IPS-15b (cell line): ENCODE results near the gene NME7.
"Not testable (repeated sequence)": the region's sequence is repeated elsewhere in the genome, so short reads cannot be mapped to it uniquely, and the experiment has no call there.

ENCODE experiments used
- H3K27me3 ChIP-seq: one replicate; pipeline ENCODE4 v1.6.1; 2013; ENCODE audit warnings: low read length; ENCODE audit not compliant: control insufficient read depth, insufficient read depth
- H3K36me3 ChIP-seq: one replicate; pipeline ENCODE4 v1.6.1; 2013; ENCODE audit warnings: low read length; ENCODE audit not compliant: control insufficient read depth, insufficient read depth
- H3K4me1 ChIP-seq: one replicate; pipeline ENCODE4 v1.6.1; 2013; ENCODE audit warnings: mild to moderate bottlenecking, low read length; ENCODE audit not compliant: control insufficient read depth, insufficient read depth
- H3K4me3 ChIP-seq: one replicate; pipeline ENCODE4 v1.5.1; 2013; ENCODE audit warnings: low read depth, low read length
- H3K9ac ChIP-seq: one replicate; pipeline ENCODE4 v1.6.1; 2013; ENCODE audit warnings: low read depth, mild to moderate bottlenecking, low read length
- H3K9me3 ChIP-seq: one replicate; pipeline ENCODE4 v1.6.1; 2013; ENCODE audit warnings: mild to moderate bottlenecking, low read length; ENCODE audit not compliant: control insufficient read depth, insufficient read depth

The NME7 gene

DNA sequence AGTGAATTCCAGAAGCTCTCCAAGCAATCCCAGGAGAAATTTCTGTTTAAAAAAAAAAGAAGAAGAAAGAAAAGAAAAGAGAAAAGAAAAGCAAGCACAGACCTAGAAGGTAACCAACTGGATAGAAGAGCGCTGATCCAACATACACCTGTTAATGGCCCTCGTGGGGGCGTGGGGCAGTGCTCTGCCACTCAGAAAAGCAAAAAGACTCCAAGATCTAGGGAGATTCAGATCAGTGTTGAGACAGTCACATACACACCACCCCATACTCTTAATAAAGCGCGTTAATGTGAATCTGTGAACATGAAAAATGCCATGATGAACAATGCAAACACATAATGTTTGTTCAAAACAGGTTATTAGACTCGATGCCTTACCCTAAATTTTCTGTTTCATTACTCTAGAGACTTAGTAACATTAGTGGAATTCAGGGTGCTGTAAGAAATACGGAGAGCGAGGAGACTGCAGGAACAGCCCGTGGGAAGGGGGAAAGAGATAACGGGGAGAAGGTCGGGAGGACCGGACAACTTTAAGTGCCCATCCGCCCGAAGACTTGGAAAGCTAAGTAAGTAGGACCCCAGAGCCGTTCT is 406 bp downstream of the NME7 start:
- Histone ChIP-seq H3K4me1 (no peaks in the 10 kb centered on the region), H3K36me3 (no peaks in the 10 kb centered on the region), H3K27me3 (no peaks in the 10 kb centered on the region), H3K9ac (no peak overlapping the region), H3K9me3 (no peaks in the 10 kb centered on the region), H3K4me3 (peak overlapping the region; percentile 81)

GRCh38 chr1:169364948-169365347 is 2.6 kb downstream of the NME7 start:
- Histone ChIP-seq H3K27me3 (no peaks in the 10 kb centered on the region), H3K9me3 (no peaks in the 10 kb centered on the region), H3K9ac (no peak overlapping the region), H3K4me3 (no peak overlapping the region), H3K4me1 (no peaks in the 10 kb centered on the region), H3K36me3 (no peaks in the 10 kb centered on the region)

DNA sequence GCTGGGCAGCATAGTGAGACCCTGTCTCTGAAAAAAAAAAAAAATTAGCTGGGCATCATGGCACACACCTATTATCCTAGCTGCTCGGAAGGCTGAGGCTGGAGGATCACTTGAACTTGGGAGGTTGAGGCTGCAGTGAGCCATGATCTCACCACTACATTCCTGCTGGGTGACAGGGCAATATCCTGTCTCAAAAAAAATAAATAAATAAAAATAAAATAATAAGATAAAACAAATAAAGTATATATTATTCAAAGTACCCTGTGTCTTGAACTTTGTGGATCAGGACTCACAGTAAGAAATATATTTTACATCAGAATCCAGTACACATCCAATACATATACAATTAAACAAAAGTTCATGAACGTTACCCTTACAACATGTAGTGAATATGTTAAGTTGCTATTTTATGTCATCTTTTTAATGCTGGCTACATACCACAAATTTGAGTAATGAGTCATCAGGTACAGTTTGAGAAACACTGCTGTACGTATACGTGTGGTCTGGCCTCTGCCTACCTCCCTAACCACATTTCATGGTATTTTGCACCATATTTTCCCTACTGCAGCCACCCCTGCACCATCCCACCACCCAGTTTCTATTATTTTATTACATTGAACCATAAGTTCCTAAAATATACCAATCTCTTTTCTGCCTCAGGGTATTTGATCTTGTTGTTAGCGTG is 4.4 kb downstream of the NME7 start:
- no peaks in the 10 kb centered on the region for H3K4me1 ChIP-seq
- H3K9me3 ChIP-seq: no peaks in the 10 kb centered on the region
- no peak overlapping the region for H3K9ac ChIP-seq
- H3K36me3 ChIP-seq: no peaks in the 10 kb centered on the region
- H3K4me3 ChIP-seq: no peak overlapping the region
- no peaks in the 10 kb centered on the region for H3K27me3 ChIP-seq

DNA sequence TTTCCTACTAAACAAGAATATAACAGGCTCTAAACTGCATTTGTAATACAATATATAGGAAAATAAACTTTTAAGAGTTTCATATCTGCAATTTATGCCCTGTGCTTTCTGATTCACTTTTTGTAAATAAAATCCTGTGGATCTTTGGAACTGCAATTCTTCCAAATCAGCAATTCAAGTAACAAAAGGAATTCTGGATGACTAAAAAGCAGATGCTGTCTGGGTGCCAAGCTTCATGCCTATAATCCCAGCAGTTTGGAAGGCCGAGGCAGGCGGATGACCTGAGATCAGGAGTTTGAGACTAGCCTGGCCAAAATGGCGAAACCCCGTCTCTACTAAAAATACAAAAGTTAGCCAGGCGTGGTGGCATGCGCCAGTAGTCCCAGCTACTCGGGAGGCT is 6.3 kb downstream of the NME7 start:
- Histone ChIP-seq H3K9me3 (no peaks in the 10 kb centered on the region), H3K4me1 (no peaks in the 10 kb centered on the region), H3K4me3 (no peak overlapping the region), H3K27me3 (no peaks in the 10 kb centered on the region), H3K36me3 (no peaks in the 10 kb centered on the region), H3K9ac (no peak overlapping the region)

GRCh38 chr1:169360415-169360814 is 7.2 kb downstream of the NME7 start:
- H3K9me3 ChIP-seq: no peaks in the 10 kb centered on the region

GRCh38 chr1:169348383-169349036 is 19.1 kb downstream of the NME7 start:
- Histone ChIP-seq H3K4me3 (no peak overlapping the region), H3K36me3 (no peaks in the 10 kb centered on the region), H3K9me3 (no peaks in the 10 kb centered on the region), H3K9ac (no peak overlapping the region), H3K4me1 (no peaks in the 10 kb centered on the region), H3K27me3 (no peaks in the 10 kb centered on the region)

More at GRCh38 chr1:169360415-169360814, 7.2 kb downstream of the NME7 start:
- no peak overlapping the region for H3K9ac ChIP-seq
- H3K4me3 ChIP-seq: no peak overlapping the region
- no peaks in the 10 kb centered on the region for H3K4me1 ChIP-seq
- H3K36me3 ChIP-seq: no peaks in the 10 kb centered on the region
- H3K27me3 ChIP-seq: no peaks in the 10 kb centered on the region

- H3K9me3 ChIP-seq: no peaks in the 10 kb centered on the region
- H3K27me3 ChIP-seq: no peaks in the 10 kb centered on the region
- no peak overlapping the region for H3K4me3 ChIP-seq
- no peaks in the 10 kb centered on the region for H3K36me3 ChIP-seq
- no peak overlapping the region for H3K9ac ChIP-seq
- H3K4me1 ChIP-seq: no peaks in the 10 kb centered on the region
These were observed 19.8 kb downstream of the NME7 start for GRCh38 chr1:169347688-169348382.

GRCh38 chr1:169346036-169346589 is 21.5 kb downstream of the NME7 start:
- Histone ChIP-seq H3K9ac (no peak overlapping the region), H3K9me3 (no peaks in the 10 kb centered on the region), H3K27me3 (no peaks in the 10 kb centered on the region), H3K36me3 (no peaks in the 10 kb centered on the region), H3K4me1 (no peaks in the 10 kb centered on the region), H3K4me3 (no peak overlapping the region)

DNA sequence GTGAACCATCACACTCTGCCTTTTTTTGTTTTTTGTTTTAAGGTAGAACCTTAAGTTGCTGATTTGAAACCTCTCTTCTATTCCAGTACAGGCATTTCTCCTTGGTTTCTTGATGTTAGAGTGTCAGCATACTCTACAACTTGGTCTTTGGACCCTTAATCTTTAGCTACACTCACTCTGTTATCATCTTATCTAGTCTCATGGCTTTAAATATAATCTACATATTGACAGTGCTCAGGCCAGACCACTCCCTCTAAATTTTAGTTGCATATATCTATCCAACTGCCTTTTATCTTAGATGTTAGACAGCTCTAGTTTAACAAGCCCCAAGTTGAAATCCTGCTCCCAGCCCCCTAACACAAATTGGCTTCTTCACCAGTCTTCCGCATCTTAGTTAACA is 22.1 kb downstream of the NME7 start:
- Histone ChIP-seq H3K4me3 (no peak overlapping the region), H3K9me3 (no peaks in the 10 kb centered on the region), H3K36me3 (no peaks in the 10 kb centered on the region), H3K27me3 (no peaks in the 10 kb centered on the region), H3K9ac (no peak overlapping the region), H3K4me1 (no peaks in the 10 kb centered on the region)

GRCh38 chr1:169342096-169342495 is 25.5 kb downstream of the NME7 start:
- not testable (repeated sequence) for H3K4me3 ChIP-seq, H3K27me3 ChIP-seq, H3K9me3 ChIP-seq

GRCh38 chr1:169340882-169341281 is 26.7 kb downstream of the NME7 start:
- H3K9me3 ChIP-seq: no peaks in the 10 kb centered on the region
- no peak overlapping the region for H3K9ac ChIP-seq
- no peaks in the 10 kb centered on the region for H3K36me3 ChIP-seq
- no peaks in the 10 kb centered on the region for H3K4me1 ChIP-seq
- no peaks in the 10 kb centered on the region for H3K27me3 ChIP-seq
- H3K4me3 ChIP-seq: no peak overlapping the region

More at GRCh38 chr1:169342096-169342495, 25.5 kb downstream of the NME7 start:
- not testable (repeated sequence) for H3K9ac ChIP-seq, H3K4me1 ChIP-seq, H3K36me3 ChIP-seq
